Natural killer cell treated with Interleukin-12 subunit alpha and Interleukin-12 subunit beta and Interleukin-15 and Interleukin-18, amount 100 ng/mL, for 72 hours (primary cell): ENCODE results near the gene ZNF684. TPM values are rescaled to one million over a fixed set of nuclear protein-coding genes. Genes with fewer than 3 reads are reported as not detected.

ENCODE experiments used
- ATAC-seq, 2 donors: fragments of 150-1000 bp; cut with Tn5 transposase in 1 of 2; sonication (Bioruptor Pico), chemical (Tn5 transposase) in 1 of 2; 2 replicates each; pipeline ENCODE4 v1.10.0; 2021
- DNase-seq: peaks from one replicate; pipeline ENCODE4 v3.0.0; 2022; ENCODE audit warnings: low spot score
- H3K27ac Mint-ChIP-seq, 2 donors: 1 replicate in 1 of 2; 2 replicates in 1 of 2; pipeline ENCODE4 v1.8.0; 2022; ENCODE audit warnings: mixed read lengths in 2 of 2, mild to moderate bottlenecking in 1 of 2, moderate library complexity in 1 of 2
- H3K27me3 Mint-ChIP-seq, 2 donors: 1 replicate in 1 of 2; 2 replicates in 1 of 2; pipeline ENCODE4 v1.8.0; 2022; ENCODE audit warnings: mixed read lengths in 2 of 2
- H3K36me3 Mint-ChIP-seq: one replicate; pipeline ENCODE4 v1.8.0; 2022; ENCODE audit warnings: mixed read lengths
- H3K4me1 Mint-ChIP-seq, 2 donors: 1 replicate in 1 of 2; 2 replicates in 1 of 2; pipeline ENCODE4 v1.8.0; 2022; ENCODE audit warnings: low read depth in 2 of 2, mixed read lengths in 2 of 2, mild to moderate bottlenecking in 1 of 2
- H3K4me3 Mint-ChIP-seq: one replicate; pipeline ENCODE4 v1.8.0; 2022; ENCODE audit warnings: mixed read lengths
- H3K9me3 Mint-ChIP-seq: 2 replicates; pipeline ENCODE4 v1.8.0; 2022; ENCODE audit warnings: mixed read lengths
- total RNA-seq, 2 donors: library from RNA; stranded (reverse); gene quantifications; one replicate each; pipeline ENCODE4 v1.2.3, GENCODE V29; 2022

ZNF684 gene
- total RNA-seq, 2 donors from 2014 or later = 6.6 to 9.3 TPM

DNA sequence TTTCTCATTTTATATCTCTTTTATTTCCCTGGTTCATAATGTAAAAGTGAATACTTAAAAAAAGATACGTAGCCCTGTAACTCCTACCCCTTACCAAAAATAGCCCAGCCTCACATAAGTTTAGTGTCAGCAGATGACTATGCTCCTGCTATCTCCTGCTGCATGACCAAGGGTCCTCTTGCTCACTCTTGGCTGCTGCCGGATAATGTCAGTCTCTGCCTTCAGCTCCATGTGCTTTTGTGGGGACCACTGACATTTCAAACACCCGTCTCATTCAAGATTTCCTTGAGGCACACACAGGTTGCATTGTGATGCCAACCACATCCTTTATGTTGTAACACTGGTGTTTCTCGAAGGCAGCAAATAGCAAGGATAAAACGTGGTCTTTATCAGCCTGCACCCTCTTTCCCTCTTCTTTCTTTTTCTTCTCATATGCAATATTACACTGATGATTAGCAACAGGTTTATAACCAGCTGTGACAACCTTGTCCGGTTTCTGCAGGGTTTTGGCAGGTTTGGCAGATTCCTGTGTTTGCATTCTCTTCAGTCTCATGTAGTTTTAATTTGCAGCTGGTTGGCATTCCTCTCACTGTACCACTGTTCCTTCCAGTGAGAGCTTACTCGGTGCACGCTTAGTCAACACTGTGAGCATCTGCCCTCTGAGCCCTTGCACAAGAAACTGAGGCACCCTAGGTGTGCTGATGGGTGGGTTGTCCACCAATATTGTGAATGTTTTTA is 62.2 kb downstream of the ZNF684 start:
- Mint-ChIP-seq H3K27me3 (peaks cover 8 to 14% of the 10 kb centered on the region in 2 donors), H3K9me3 (no peaks in the 10 kb centered on the region), H3K36me3 (no peaks in the 10 kb centered on the region), H3K4me3 (no peak overlapping the region), H3K4me1 (peaks cover 13 to 14% of the 10 kb centered on the region in 2 donors), H3K27ac (no peak overlapping the region)
- no peak for DNase-seq
- ATAC-seq = no peak

DNA sequence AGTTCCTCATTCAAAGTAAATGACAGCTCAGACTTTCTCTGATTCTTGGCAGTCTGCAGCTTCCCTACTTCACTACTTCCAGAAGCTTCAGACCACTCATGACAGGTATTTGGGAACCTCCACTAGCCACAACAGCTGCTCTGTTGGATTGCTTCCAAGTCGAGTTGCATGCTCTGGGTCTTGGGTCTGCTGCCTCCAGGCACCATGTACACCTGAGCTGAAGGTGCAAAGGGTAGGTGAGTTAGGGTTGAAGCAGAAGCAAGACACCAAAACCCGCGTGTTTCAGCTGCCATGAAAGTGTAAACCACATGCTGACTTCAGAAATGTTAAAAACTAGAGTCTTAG is 62.7 kb downstream of the ZNF684 start:
- no peak overlapping the region for H3K4me3 Mint-ChIP-seq
- no peak for ATAC-seq
- H3K27ac Mint-ChIP-seq = no peak overlapping the region
- no peak for DNase-seq
- no peaks in the 10 kb centered on the region for H3K36me3 Mint-ChIP-seq
- H3K4me1 Mint-ChIP-seq = peaks cover 13 to 14% of the 10 kb centered on the region in 2 donors
- no peaks in the 10 kb centered on the region for H3K9me3 Mint-ChIP-seq
- peaks cover 11 to 14% of the 10 kb centered on the region in 2 donors for H3K27me3 Mint-ChIP-seq

DNA sequence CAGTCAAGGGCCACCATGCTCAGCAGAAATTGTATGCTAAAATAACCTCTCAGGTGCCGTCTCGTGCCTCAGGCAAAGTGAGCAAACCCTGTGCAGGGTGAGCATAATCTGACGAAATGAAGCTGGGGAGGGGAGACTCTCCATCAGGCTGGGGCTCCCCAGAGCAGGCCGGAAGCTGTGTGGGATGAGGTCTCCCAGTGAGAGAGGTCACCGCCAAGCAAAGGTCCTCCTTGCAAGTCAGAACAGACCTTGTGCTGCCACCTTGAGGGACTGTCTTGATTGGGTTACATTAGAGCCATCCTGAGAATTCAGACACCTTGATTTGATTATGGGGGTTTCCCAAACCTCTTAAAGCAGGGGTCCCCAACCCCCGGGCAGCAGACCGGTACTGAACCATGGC is 64.2 kb downstream of the ZNF684 start:
- Mint-ChIP-seq H3K4me3 (no peak overlapping the region), H3K36me3 (no peaks in the 10 kb centered on the region), H3K27ac (no peak overlapping the region), H3K9me3 (no peaks in the 10 kb centered on the region), H3K27me3 (peaks cover 11 to 14% of the 10 kb centered on the region in 2 donors), H3K4me1 (peaks cover 13 to 14% of the 10 kb centered on the region in 2 donors)
- DNase-seq (no peak), ATAC-seq (no peak)

Other genes with a start within 250 kb of the ZNF684 start
- 1 to 10 TPM; 5.4 to 7.3 TPM for gene COL9A2, start 214.4 kb upstream of the ZNF684 start, total RNA-seq
- gene SMAP2, start 157.9 kb upstream of the ZNF684 start, total RNA-seq = 100 to 1,000 TPM; 132 to 158 TPM
- 1 to 10 TPM; 4.0 to 6.2 TPM for gene ZFP69B, start 81.2 kb upstream of the ZNF684 start, total RNA-seq
- gene ZFP69, start 54.3 kb upstream of the ZNF684 start, total RNA-seq = 1 to 10 TPM; 4.3 to 4.5 TPM
- 10 to 100 TPM; 13.1 to 14.2 TPM for gene EXO5, start 22.9 kb upstream of the ZNF684 start, total RNA-seq
- 1 to 10 TPM in 1 of 2 donors, under 1 TPM in 1; 0.62 to 2.0 TPM for gene RIMS3, start 134.0 kb downstream of the ZNF684 start, total RNA-seq
- 10 to 100 TPM; 56.7 to 80.3 TPM for gene NFYC, start 160.1 kb downstream of the ZNF684 start, total RNA-seq